Loucy (cell line): ENCODE measurements around the gene MOV10L1.

ENCODE experiments used
- H2AFZ ChIP-seq: fragments of 200-600 bp; sonication (generic); 2 replicates; pipeline ENCODE4 v1.6.0; 2016; ENCODE audit warnings: antibody characterized with exemption, mild to moderate bottlenecking, low read length, moderate library complexity
- H3F3A ChIP-seq: fragments of 200-600 bp; 2 replicates; pipeline ENCODE4 v1.6.0; 2016; ENCODE audit warnings: antibody characterized with exemption, low read depth, mild to moderate bottlenecking
- H3K27me3 ChIP-seq: fragments of 200-600 bp; sonication (generic); 2 replicates; pipeline ENCODE4 v1.6.1; 2014; ENCODE audit warnings: low read length, mild to moderate bottlenecking; ENCODE audit not compliant: insufficient read depth, poor library complexity, severe bottlenecking
- H3K36me3 ChIP-seq: fragments of 200-600 bp; sonication (generic); 2 replicates; pipeline ENCODE4 v1.6.1; 2016; ENCODE audit warnings: low read length; ENCODE audit not compliant: insufficient read depth
- H3K4me1 ChIP-seq: fragments of 200-600 bp; sonication (generic); 2 replicates; pipeline ENCODE4 v1.5.1; 2014; ENCODE audit warnings: low read length, mild to moderate bottlenecking; ENCODE audit not compliant: insufficient read depth, poor library complexity, severe bottlenecking
- H3K4me2 ChIP-seq: fragments of 200-600 bp; sonication (generic); 2 replicates; pipeline ENCODE4 v1.6.0; 2014; ENCODE audit warnings: antibody characterized with exemption, low read length, low read depth, mild to moderate bottlenecking; ENCODE audit not compliant: poor library complexity, severe bottlenecking
- H3K4me3 ChIP-seq: fragments of 200-600 bp; sonication (generic); 2 replicates; pipeline ENCODE4 v1.5.1; 2014; ENCODE audit warnings: low read length, mild to moderate bottlenecking, mixed read lengths; ENCODE audit not compliant: poor library complexity, severe bottlenecking
- H3K79me2 ChIP-seq: fragments of 200-600 bp; sonication (generic); 2 replicates; pipeline ENCODE4 v1.6.1; 2014; ENCODE audit warnings: low read length; ENCODE audit not compliant: insufficient read depth
- H3K9ac ChIP-seq: fragments of 200-600 bp; sonication (generic); 2 replicates; pipeline ENCODE4 v1.6.0; 2014; ENCODE audit warnings: mild to moderate bottlenecking, low read depth, low read length, moderate library complexity; ENCODE audit not compliant: poor library complexity, severe bottlenecking
- H3K9me2 ChIP-seq: fragments of 200-600 bp; sonication (generic); replicated peaks from 2 replicates; pipeline ENCODE4 v1.6.1; 2016; ENCODE audit warnings: low read depth, low read length, mixed read lengths
- H3K9me3 ChIP-seq: fragments of 200-600 bp; sonication (generic); 2 replicates; pipeline ENCODE4 v1.6.1; 2014; ENCODE audit warnings: mild to moderate bottlenecking, antibody characterized with exemption, low read length, low read depth; ENCODE audit not compliant: insufficient read depth
- H4K20me1 ChIP-seq: fragments of 200-600 bp; sonication (generic); 2 replicates; pipeline ENCODE4 v1.6.0; 2014; ENCODE audit warnings: antibody characterized with exemption, low read length, mild to moderate bottlenecking; ENCODE audit not compliant: insufficient read depth, poor library complexity, severe bottlenecking
- CTCF ChIP-seq: fragments of 200-600 bp; sonication (generic); conservative IDR thresholded peaks from 2 replicates; pipeline ENCODE4 v1.5.1; 2014; ENCODE audit warnings: mild to moderate bottlenecking, antibody characterized with exemption, low read length
- EZH2phosphoT487 ChIP-seq: fragments of 200-600 bp; IDR thresholded peaks from 2 replicates; pipeline ENCODE4 v1.6.1; 2018; ENCODE audit warnings: antibody characterized with exemption, mild to moderate bottlenecking, moderate library complexity, borderline replicate concordance

Gene MOV10L1

GRCh38 chr22:50190182-50190940 is 100.6 kb downstream of the MOV10L1 start:
- peaks cover 15% of the 10 kb centered on the region; the same call in 1 of the 2 replicates for H3K36me3 ChIP-seq
- no peaks in the 10 kb centered on the region for H3K27me3 ChIP-seq
- peaks cover 13% of the 10 kb centered on the region; the same call in 1 of the 2 replicates for H3F3A ChIP-seq
- no peak overlapping the region for H2AFZ ChIP-seq
- peaks cover 79% of the 10 kb centered on the region for H3K79me2 ChIP-seq
- H3K9me2 ChIP-seq = no peaks in the 10 kb centered on the region
- H4K20me1 ChIP-seq = peaks cover 32% of the 10 kb centered on the region
- no peaks in the 10 kb centered on the region for H3K9me3 ChIP-seq
- H3K4me2 ChIP-seq = peak overlapping the region; percentile 96
- no peak for TF ChIP-seq EZH2phosphoT487
- peak; percentile 52 for TF ChIP-seq CTCF
- peak overlapping the region; percentile 92 for H3K9ac ChIP-seq
- peak overlapping the region; percentile 94 for H3K4me3 ChIP-seq
- H3K4me1 ChIP-seq = peaks cover 52% of the 10 kb centered on the region

DNA sequence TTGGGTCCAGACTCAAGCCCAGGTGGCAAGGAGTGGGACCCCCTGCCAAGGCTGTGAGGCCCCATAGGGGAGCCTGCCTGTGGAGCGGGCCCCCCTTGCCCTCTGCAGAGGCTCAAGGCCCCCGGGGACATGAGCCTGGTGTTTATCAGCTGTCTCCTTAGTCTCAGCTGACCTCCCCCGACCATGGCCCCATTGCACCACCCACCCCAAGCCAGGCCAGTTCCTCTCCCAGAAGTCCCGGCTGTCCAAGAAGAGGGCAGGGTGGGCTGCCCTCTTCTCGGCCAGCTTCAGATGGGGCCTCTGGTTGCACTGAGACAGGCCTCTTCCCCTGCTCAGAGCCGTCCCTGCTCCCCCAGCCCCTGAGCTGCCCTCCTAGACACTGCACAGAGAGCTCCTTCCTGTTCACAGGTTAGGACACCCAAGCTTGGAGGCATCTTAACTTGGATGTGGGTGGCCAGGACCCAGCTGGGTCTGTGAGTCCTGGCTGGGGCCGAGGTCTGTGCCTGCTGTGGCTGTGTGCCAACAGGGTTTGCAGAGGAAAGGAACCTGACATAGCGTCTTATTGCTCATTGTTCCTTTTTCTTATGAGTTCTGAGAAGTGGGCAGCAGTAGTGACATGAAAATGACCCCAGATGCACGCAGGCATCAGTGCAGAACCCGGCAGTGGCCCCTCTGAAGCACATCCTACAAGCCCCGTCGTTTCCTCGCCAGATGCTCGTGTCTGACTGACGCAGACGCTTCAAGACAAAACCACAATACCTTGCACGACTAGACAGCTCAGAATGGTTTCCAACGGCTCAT is 101.3 kb downstream of the MOV10L1 start:
- peaks cover 52% of the 10 kb centered on the region for H3K4me1 ChIP-seq

More for the DNA sequence above, 101.3 kb downstream of the MOV10L1 start:
- H3F3A ChIP-seq = peaks cover 13% of the 10 kb centered on the region; the same call in 1 of the 2 replicates
- peak overlapping the region; percentile 92 for H3K9ac ChIP-seq
- H2AFZ ChIP-seq = no peak overlapping the region
- H3K9me3 ChIP-seq = no peaks in the 10 kb centered on the region
- no peaks in the 10 kb centered on the region for H3K9me2 ChIP-seq
- TF ChIP-seq CTCF (no peak), EZH2phosphoT487 (no peak)
- H3K4me3 ChIP-seq = peak overlapping the region; percentile 94
- peaks cover 17% of the 10 kb centered on the region; the same call in 1 of the 2 replicates for H3K36me3 ChIP-seq
- H4K20me1 ChIP-seq = peaks cover 32% of the 10 kb centered on the region
- H3K79me2 ChIP-seq = peaks cover 76% of the 10 kb centered on the region
- no peaks in the 10 kb centered on the region for H3K27me3 ChIP-seq
- peak overlapping the region; percentile 96 for H3K4me2 ChIP-seq
